Smooth muscle cell (in vitro differentiated cells): ENCODE measurements around the gene HAUS1. TPM values are rescaled to one million over a fixed set of nuclear protein-coding genes. Genes with fewer than 3 reads are reported as not detected.
A peak's percentile ranks its signal among the peaks of the same experiment; 100 is the strongest.

Experiments used
- DNase-seq: peaks from one replicate; lab custom pipeline; 2025; ENCODE audit not compliant: unreplicated experiment; lab: John Stamatoyannopoulos, UW
- H2AFZ ChIP-seq: fragments of 200-600 bp; sonication (generic); 2 replicates; pipeline ENCODE4 v1.6.0; 2016; ENCODE audit warnings: antibody characterized with exemption, low read depth, mild to moderate bottlenecking
- H3F3A ChIP-seq: fragments of 200-600 bp; sonication (generic); 2 replicates; pipeline ENCODE4 v1.6.0; 2017; ENCODE audit warnings: antibody characterized with exemption, low read depth
- H3K27ac ChIP-seq: fragments of 200-600 bp; sonication (generic); 2 replicates; pipeline ENCODE4 v1.5.1; 2016; ENCODE audit warnings: low read depth, mild to moderate bottlenecking
- H3K27me3 ChIP-seq: fragments of 200-600 bp; sonication (generic); 2 replicates; pipeline ENCODE4 v1.6.1; 2016; ENCODE audit warnings: low read depth, mild to moderate bottlenecking
- H3K36me3 ChIP-seq: fragments of 200-600 bp; sonication (generic); 2 replicates; pipeline ENCODE4 v1.5.1; 2016; ENCODE audit warnings: low read depth
- H3K4me1 ChIP-seq: fragments of 200-600 bp; sonication (generic); 2 replicates; pipeline ENCODE4 v1.5.1; 2016; ENCODE audit warnings: low read depth
- H3K4me2 ChIP-seq: fragments of 200-600 bp; sonication (generic); 2 replicates; pipeline ENCODE4 v1.6.0; 2016; ENCODE audit warnings: mild to moderate bottlenecking
- H3K4me3 ChIP-seq: fragments of 200-600 bp; sonication (generic); 2 replicates; pipeline ENCODE4 v1.5.1; 2016; ENCODE audit warnings: mild to moderate bottlenecking
- H3K79me2 ChIP-seq: fragments of 200-600 bp; sonication (generic); 2 replicates; pipeline ENCODE4 v1.6.0; 2016; ENCODE audit warnings: low read depth, mild to moderate bottlenecking
- H3K9ac ChIP-seq: fragments of 200-600 bp; sonication (generic); 2 replicates; pipeline ENCODE4 v1.6.0; 2016; ENCODE audit warnings: low read depth
- H3K9me3 ChIP-seq: fragments of 200-600 bp; sonication (generic); replicated peaks from 2 replicates; pipeline ENCODE4 v1.5.1; 2016; ENCODE audit warnings: low read depth
- H4K20me1 ChIP-seq: fragments of 200-600 bp; sonication (generic); 2 replicates; pipeline ENCODE4 v1.6.0; 2016; ENCODE audit warnings: low read depth
- WGBS: methylation state at CpG from one replicate; pipeline ENCODE4 v1.1.7; 2016; ENCODE audit warnings: low lambda C conversion rate; 5-methylcytosine and 5-hydroxymethylcytosine counted together
- polyA plus RNA-seq: library from polyadenylated mRNA; unstranded; fragments of >200 nt; fragmentation: Nextera tagmentation; extraction: Ambion mirVana; gene quantifications from 2 replicates; pipeline ENCODE4 v1.2.1, GENCODE V29; 2016
- total RNA-seq: library from RNA; depleted of rRNA; stranded (reverse); fragments of >200 nt; gene quantifications from 2 replicates; pipeline ENCODE4 v1.2.3, GENCODE V29; 2014
- TF ChIP-seq, protein P1 (sequence below): fragments of 200-600 bp; sonication (generic); IDR thresholded peaks from 2 replicates; pipeline ENCODE4 v1.5.1; 2017; ENCODE audit warnings: borderline replicate concordance, mild to moderate bottlenecking, antibody characterized with exemption; ENCODE audit not compliant: insufficient read depth, poor library complexity, severe bottlenecking

HAUS1 gene
- total and polyA plus RNA-seq, 2 experiments from 2014 or later = 44.2 to 50.6 TPM

DNA sequence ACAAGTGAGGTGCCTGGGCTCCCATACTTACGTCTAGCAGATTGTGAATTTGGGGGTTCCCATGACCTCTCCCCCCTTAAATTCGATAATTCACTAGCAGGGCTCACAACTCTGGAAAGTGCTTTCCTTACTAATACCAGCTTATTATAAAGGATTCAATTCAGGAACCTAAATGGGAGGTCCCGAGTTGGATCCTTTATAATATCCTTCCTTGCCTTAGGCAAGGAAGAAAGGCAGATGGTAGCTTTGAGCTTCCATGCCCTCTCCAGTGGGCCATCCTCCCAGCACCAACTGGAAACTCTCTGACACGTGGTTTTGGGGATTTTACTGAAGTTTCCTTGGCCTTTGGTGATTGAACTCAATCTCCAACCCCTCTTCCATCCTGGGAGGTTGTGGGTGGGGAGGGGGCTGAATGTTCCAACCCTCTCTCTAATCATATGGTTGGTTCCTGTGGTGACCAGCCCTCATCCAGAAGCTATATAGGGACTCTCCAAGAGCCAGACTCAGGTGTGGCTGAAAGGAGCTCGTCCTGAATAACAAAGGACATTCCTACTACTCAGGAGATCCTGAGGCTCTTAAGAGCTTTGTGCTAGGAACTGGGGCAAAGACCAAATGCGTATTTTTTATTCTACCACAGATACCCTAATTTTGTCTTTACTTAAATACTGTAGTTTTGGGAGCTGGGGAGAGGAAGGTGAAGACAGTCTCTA lies 62.2 kb downstream of the HAUS1 start:
- H3K4me3 ChIP-seq = no peak overlapping the region
- no peaks in the 10 kb centered on the region for H3K9me3 ChIP-seq
- DNase-seq = no peak

DNA sequence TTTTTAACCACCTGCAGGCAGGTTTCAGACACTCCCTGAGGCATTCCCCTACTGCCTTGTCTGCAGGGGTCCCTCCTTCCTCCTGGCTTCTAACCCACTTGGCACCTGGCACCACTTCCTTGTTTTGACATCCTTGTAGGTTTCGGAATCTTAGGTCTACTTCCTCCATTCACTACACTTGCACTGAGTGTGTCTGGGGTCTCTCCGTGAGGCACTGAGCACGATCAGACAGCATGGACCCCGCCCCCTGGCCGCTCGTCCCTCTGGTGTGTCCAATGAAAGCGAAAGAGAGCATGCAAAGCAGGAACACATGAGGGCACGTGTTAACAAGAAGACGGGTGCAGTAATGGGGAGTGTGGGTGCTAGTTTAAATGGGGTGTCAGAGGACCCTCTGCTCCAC lies 63.8 kb downstream of the HAUS1 start:
- TF ChIP-seq, protein P1, sequence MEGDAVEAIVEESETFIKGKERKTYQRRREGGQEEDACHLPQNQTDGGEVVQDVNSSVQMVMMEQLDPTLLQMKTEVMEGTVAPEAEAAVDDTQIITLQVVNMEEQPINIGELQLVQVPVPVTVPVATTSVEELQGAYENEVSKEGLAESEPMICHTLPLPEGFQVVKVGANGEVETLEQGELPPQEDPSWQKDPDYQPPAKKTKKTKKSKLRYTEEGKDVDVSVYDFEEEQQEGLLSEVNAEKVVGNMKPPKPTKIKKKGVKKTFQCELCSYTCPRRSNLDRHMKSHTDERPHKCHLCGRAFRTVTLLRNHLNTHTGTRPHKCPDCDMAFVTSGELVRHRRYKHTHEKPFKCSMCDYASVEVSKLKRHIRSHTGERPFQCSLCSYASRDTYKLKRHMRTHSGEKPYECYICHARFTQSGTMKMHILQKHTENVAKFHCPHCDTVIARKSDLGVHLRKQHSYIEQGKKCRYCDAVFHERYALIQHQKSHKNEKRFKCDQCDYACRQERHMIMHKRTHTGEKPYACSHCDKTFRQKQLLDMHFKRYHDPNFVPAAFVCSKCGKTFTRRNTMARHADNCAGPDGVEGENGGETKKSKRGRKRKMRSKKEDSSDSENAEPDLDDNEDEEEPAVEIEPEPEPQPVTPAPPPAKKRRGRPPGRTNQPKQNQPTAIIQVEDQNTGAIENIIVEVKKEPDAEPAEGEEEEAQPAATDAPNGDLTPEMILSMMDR = no peak
- Histone ChIP-seq H3K4me3 (no peak overlapping the region), H3K36me3 (no peaks in the 10 kb centered on the region), H4K20me1 (no peaks in the 10 kb centered on the region), H3K27me3 (no peaks in the 10 kb centered on the region), H2AFZ (no peak overlapping the region), H3K27ac (no peak overlapping the region), H3K4me1 (no peaks in the 10 kb centered on the region), H3K9me3 (no peaks in the 10 kb centered on the region), H3K4me2 (no peak overlapping the region), H3K9ac (no peak overlapping the region), H3F3A (peaks cover 13% of the 10 kb centered on the region), H3K79me2 (no peaks in the 10 kb centered on the region)
- WGBS = 91% methylated on average over 9 of the region's 9 CpGs
- no peak for DNase-seq

More for the DNA sequence above, 62.2 kb downstream of the HAUS1 start:
- 73% methylated on average over 6 of the region's 6 CpGs for WGBS
- Histone ChIP-seq H4K20me1 (no peaks in the 10 kb centered on the region), H3K36me3 (no peaks in the 10 kb centered on the region), H3F3A (peaks cover 8% of the 10 kb centered on the region), H3K27ac (no peak overlapping the region), H2AFZ (no peak overlapping the region), H3K9ac (no peak overlapping the region), H3K4me2 (no peak overlapping the region), H3K4me1 (no peaks in the 10 kb centered on the region), H3K27me3 (no peaks in the 10 kb centered on the region), H3K79me2 (no peaks in the 10 kb centered on the region)
- TF ChIP-seq, protein P1 = no peak

DNA sequence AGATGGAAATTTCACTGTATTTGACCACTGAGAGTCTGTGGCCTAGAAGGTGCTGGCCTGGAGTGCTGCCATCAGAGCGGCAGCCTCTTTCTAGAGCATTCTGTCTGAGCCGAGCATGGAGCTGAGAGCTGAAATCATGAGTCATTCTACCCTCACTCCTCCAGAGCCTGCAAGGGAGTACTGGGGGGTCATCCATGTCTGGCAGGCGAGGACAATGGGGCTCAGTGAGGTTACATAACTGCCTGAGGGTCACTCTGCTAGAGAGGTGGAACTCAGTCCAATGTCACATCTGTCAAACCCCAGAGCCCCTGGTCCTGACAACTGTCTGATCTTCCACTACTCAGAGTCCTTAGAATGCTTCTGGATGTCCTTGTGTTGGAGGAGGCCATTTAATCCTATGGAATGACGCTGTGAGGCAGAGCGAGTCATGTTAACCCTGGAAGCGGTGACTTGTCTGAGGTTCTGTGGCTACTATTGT lies 65.3 kb downstream of the HAUS1 start:
- Histone ChIP-seq H3K36me3 (no peaks in the 10 kb centered on the region), H2AFZ (peak overlapping the region; percentile 69), H3F3A (peaks cover 13% of the 10 kb centered on the region), H3K27me3 (no peaks in the 10 kb centered on the region), H3K79me2 (peaks cover 5% of the 10 kb centered on the region), H3K4me3 (no peak overlapping the region), H3K9me3 (no peaks in the 10 kb centered on the region), H3K9ac (no peak overlapping the region), H3K4me1 (no peaks in the 10 kb centered on the region), H3K4me2 (no peak overlapping the region), H4K20me1 (peaks cover 4% of the 10 kb centered on the region), H3K27ac (peak overlapping the region; percentile 54)
- TF ChIP-seq, protein P1 = no peak
- no peak for DNase-seq
- 26% methylated on average over 6 of the region's 6 CpGs for WGBS

DNA sequence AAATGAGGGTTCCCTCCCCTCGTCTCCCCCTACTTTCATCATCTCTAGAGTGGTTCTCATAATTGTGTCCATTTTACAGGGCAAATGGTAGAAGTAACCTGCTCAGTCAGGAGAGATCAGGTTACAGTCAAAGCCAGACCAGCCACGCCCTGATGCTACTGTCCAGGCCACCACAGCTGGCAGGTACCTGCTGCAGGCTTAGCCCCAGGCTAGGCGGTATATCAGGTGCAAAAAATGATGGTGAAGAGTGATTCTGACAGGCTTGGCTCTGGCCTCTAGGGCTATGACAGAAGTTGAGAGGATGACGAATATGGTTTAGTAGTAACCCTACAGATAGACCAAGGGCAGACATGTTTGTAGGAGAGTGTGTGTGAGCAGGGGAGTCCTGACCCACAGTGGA lies 67.1 kb downstream of the HAUS1 start:
- Histone ChIP-seq H3K4me1 (peaks cover 8% of the 10 kb centered on the region), H3K9me3 (no peaks in the 10 kb centered on the region), H4K20me1 (peaks cover 23% of the 10 kb centered on the region), H3K79me2 (peaks cover 23% of the 10 kb centered on the region), H3K27ac (no peak overlapping the region), H3K9ac (no peak overlapping the region), H3K4me2 (no peak overlapping the region), H3K4me3 (no peak overlapping the region), H2AFZ (no peak overlapping the region), H3K27me3 (no peaks in the 10 kb centered on the region), H3F3A (peaks cover 13% of the 10 kb centered on the region), H3K36me3 (no peaks in the 10 kb centered on the region)
- no peak for DNase-seq
- TF ChIP-seq, protein P1 = no peak
- 87% methylated on average over 4 of the region's 4 CpGs for WGBS
